GM19395 (cell line): ENCODE measurements around the gene CLEC19A.

Experiments
- ATAC-seq: cut with Tn5 transposase; IDR thresholded peaks from one replicate; pipeline ENCODE4 v1.9.1; 2021; ENCODE audit warnings: mild to moderate bottlenecking, moderate library complexity; ENCODE audit not compliant: unreplicated experiment

Gene CLEC19A

GRCh38 chr16:19284207-19284606 lies 1.3 kb upstream of the CLEC19A start:
- ATAC-seq, result no peak

GRCh38 chr16:19286827-19287226 lies 1.3 kb downstream of the CLEC19A start:
- no peak for ATAC-seq

- ATAC-seq, result no peak
Measured at GRCh38 chr16:19287241-19287640, 1.7 kb downstream of the CLEC19A start.

GRCh38 chr16:19288872-19289799 lies 3.6 kb downstream of the CLEC19A start:
- no peak for ATAC-seq

GRCh38 chr16:19289811-19290485 lies 4.4 kb downstream of the CLEC19A start:
- ATAC-seq, result no peak

GRCh38 chr16:19290860-19291259 lies 5.3 kb downstream of the CLEC19A start:
- no peak for ATAC-seq

GRCh38 chr16:19291475-19291874 lies 5.9 kb downstream of the CLEC19A start:
- no peak for ATAC-seq

GRCh38 chr16:19292186-19292585 lies 6.7 kb downstream of the CLEC19A start:
- no peak for ATAC-seq

GRCh38 chr16:19294156-19294649 lies 8.7 kb downstream of the CLEC19A start:
- ATAC-seq, result peak; percentile 86

GRCh38 chr16:19295393-19295792 lies 9.9 kb downstream of the CLEC19A start:
- ATAC-seq, result no peak

- ATAC-seq, result no peak
Measured at GRCh38 chr16:19297454-19297853, 11.9 kb downstream of the CLEC19A start.

- no peak for ATAC-seq
Measured at GRCh38 chr16:19299565-19299964, 14.0 kb downstream of the CLEC19A start.

- ATAC-seq, result no peak
Measured at GRCh38 chr16:19301931-19302330, 16.4 kb downstream of the CLEC19A start.

- ATAC-seq, result no peak
Measured at GRCh38 chr16:19304750-19305149, 19.2 kb downstream of the CLEC19A start.

GRCh38 chr16:19305443-19305842 lies 19.9 kb downstream of the CLEC19A start:
- ATAC-seq, result no peak

GRCh38 chr16:19307587-19308241 lies 22.2 kb downstream of the CLEC19A start:
- ATAC-seq, result no peak

GRCh38 chr16:19308392-19308791 lies 22.9 kb downstream of the CLEC19A start:
- no peak for ATAC-seq

- no peak for ATAC-seq
Measured at GRCh38 chr16:19309178-19309577, 23.6 kb downstream of the CLEC19A start.

GRCh38 chr16:19314718-19315425 lies 29.3 kb downstream of the CLEC19A start:
- ATAC-seq, result no peak

GRCh38 chr16:19315889-19316433 lies 30.4 kb downstream of the CLEC19A start:
- ATAC-seq, result no peak
